ENCODE measurements around the gene MLH1.
"Not testable (repeated sequence)": the region's sequence is repeated elsewhere in the genome, so short reads cannot be mapped to it uniquely, and the experiment has no call there.

DNA sequence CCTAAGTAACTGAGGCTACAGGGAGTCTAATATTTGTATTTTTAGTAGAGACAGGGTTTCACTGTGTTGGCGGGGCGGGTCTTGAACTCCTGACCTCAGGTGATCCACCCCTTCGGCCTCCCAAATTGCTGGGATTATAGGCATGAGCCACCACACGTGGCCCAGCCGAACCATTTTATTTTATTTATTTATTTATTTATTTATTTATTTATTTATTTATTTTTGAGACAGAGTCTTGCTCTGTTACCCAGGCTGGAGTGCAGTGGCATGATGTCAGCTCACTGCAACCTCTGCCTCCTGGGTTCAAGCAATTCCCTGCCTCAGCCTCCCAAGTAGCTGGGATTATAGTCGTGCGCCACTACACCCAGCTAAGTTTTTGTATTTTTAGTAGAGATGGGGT is 30.3 kb upstream of the MLH1 start:
- TF ChIP-seq ETV6 (CRISPR knock-in tag; IDR thresholded peaks at IDR 0.05), result not testable (repeated sequence)
- TF ChIP-seq, protein P1, sequence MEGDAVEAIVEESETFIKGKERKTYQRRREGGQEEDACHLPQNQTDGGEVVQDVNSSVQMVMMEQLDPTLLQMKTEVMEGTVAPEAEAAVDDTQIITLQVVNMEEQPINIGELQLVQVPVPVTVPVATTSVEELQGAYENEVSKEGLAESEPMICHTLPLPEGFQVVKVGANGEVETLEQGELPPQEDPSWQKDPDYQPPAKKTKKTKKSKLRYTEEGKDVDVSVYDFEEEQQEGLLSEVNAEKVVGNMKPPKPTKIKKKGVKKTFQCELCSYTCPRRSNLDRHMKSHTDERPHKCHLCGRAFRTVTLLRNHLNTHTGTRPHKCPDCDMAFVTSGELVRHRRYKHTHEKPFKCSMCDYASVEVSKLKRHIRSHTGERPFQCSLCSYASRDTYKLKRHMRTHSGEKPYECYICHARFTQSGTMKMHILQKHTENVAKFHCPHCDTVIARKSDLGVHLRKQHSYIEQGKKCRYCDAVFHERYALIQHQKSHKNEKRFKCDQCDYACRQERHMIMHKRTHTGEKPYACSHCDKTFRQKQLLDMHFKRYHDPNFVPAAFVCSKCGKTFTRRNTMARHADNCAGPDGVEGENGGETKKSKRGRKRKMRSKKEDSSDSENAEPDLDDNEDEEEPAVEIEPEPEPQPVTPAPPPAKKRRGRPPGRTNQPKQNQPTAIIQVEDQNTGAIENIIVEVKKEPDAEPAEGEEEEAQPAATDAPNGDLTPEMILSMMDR (IDR thresholded peaks at IDR 0.05), result not testable (repeated sequence)
- TF ChIP-seq, protein P2, sequence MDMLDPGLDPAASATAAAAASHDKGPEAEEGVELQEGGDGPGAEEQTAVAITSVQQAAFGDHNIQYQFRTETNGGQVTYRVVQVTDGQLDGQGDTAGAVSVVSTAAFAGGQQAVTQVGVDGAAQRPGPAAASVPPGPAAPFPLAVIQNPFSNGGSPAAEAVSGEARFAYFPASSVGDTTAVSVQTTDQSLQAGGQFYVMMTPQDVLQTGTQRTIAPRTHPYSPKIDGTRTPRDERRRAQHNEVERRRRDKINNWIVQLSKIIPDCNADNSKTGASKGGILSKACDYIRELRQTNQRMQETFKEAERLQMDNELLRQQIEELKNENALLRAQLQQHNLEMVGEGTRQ (CRISPR knock-in tag; IDR thresholded peaks at IDR 0.05), result not testable (repeated sequence)

Measured in WTC11 (cell line).